Measurements from ENCODE around the gene ALAD. TPM values are rescaled to one million over a fixed set of nuclear protein-coding genes. Genes with fewer than 3 reads are reported as not detected.

Gene ALAD
- polyA plus RNA-seq, 1 experiment, result 11.8 TPM

DNA sequence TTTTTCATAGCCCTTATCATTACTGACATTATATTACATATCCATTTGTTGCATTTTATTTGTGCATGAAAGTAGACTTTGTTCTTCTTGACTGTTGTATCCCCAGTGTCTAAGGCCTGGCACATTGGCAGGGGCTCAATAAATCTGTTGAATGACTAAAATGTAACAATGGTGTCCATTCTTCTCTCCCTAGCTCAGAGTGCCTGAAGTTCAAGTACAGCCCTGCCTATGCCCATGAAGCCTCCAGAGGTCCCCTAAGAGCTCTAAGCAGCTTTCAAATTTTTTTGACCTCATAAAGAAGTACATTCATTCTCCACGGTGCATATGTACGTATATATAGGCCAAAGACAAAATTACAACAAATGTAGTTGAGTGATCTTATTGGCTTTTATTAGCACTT, 55.9 kb downstream of the ALAD start:
- Histone ChIP-seq H3K9me3 (ENCODE audit: control insufficient read depth, insufficient read depth, low read length) (no peaks in the 10 kb centered on the region), H3K4me3 (ENCODE audit: low read depth, low read length) (no peak overlapping the region), H3K27ac (ENCODE audit: low read depth, low read length) (no peak overlapping the region), H3K27me3 (ENCODE audit: control insufficient read depth, insufficient read depth, low read length) (peaks cover 23% of the 10 kb centered on the region)
- DNase-seq (ENCODE audit: low read depth, low spot score), result no peak
- POLR2A ChIA-PET, result no interaction called here
- TF ChIP-seq, protein P1, sequence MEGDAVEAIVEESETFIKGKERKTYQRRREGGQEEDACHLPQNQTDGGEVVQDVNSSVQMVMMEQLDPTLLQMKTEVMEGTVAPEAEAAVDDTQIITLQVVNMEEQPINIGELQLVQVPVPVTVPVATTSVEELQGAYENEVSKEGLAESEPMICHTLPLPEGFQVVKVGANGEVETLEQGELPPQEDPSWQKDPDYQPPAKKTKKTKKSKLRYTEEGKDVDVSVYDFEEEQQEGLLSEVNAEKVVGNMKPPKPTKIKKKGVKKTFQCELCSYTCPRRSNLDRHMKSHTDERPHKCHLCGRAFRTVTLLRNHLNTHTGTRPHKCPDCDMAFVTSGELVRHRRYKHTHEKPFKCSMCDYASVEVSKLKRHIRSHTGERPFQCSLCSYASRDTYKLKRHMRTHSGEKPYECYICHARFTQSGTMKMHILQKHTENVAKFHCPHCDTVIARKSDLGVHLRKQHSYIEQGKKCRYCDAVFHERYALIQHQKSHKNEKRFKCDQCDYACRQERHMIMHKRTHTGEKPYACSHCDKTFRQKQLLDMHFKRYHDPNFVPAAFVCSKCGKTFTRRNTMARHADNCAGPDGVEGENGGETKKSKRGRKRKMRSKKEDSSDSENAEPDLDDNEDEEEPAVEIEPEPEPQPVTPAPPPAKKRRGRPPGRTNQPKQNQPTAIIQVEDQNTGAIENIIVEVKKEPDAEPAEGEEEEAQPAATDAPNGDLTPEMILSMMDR (IDR thresholded peaks at IDR 0.05; ENCODE audit: low read depth, low read length), result no peak
- CTCF ChIA-PET, result interaction anchor here (0.6 to 1.6 kb wide), 2 partner anchors 37 to 70 kb away, joined by 3 to 7 read pairs; partner anchors contain the start of genes CDC26 and PRPF4

DNA sequence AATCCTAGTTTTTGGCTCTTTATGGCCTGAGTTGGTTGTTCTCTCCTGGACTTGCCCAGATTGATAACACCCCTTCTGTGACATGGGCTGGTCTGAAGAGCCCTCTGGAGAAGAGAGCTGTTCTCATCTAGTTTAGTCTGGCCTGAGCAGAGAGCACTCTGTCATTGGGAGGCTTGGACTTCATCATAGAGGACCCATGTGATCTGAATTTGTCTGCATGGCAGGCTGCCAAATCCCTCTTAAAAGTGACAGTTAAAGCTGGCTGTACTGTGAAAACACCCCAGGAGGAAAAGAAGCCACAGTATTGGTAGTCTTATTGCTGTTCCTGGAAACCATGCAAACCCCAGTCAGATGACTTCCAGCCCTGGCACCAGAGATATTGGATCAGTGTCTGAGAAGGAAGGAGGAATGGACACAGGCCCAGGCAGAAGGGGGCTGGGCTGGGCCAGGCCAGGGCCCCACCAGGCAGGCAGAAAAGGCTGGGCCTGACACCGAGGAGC, 57.3 kb downstream of the ALAD start:
- ChIA-PET CTCF (no interaction called here), POLR2A (no interaction called here)
- Histone ChIP-seq H3K27me3 (ENCODE audit: control insufficient read depth, insufficient read depth, low read length) (peaks cover 13% of the 10 kb centered on the region), H3K27ac (ENCODE audit: low read depth, low read length) (no peak overlapping the region), H3K4me3 (ENCODE audit: low read depth, low read length) (no peak overlapping the region), H3K9me3 (ENCODE audit: control insufficient read depth, insufficient read depth, low read length) (no peaks in the 10 kb centered on the region)
- TF ChIP-seq, protein P1 (IDR thresholded peaks at IDR 0.05; ENCODE audit: low read depth, low read length), result no peak
- no peak for DNase-seq (ENCODE audit: low read depth, low spot score)

DNA sequence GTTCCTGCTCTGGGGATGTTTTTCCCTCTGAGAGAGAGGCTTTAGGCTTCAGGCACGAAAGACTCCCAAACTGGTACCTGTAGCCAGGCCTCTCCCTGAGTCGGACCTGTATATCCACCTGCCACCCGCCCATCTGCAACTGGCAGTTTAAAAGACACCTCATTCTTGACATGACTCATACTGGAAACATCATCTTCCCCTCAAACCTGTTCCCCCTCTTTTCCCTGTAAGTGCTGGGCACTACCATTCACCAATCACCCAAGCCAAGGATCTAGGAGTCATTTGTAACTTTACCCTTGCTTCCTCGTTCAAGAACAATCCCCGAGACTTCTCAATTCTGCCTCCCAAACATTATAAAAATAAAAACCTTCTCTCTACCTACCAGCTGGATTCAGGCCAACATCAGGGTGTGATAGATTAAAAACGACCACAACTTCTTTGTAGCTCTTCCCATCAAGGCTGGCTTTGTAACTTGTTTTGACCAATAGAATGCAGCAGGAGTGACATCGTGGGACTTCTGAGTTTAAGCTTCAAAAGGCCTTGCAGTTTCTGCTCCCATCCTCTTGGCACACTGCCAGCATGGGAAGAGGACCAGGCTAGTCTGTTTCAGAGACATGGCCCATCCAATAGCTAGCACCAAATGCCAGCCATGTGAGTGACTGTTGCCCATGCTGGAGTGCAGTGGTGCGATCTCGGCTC, 59.2 kb downstream of the ALAD start:
- no peak for DNase-seq (ENCODE audit: low read depth, low spot score)
- ChIA-PET POLR2A (no interaction called here), CTCF (interaction anchor here (1.3 kb wide), 1 partner anchor 59 kb away, joined by 4 read pairs; the partner anchor contains the start of gene ALAD)
- TF ChIP-seq, protein P1 (IDR thresholded peaks at IDR 0.05; ENCODE audit: low read depth, low read length), result no peak
- Histone ChIP-seq H3K9me3 (ENCODE audit: control insufficient read depth, insufficient read depth, low read length) (no peaks in the 10 kb centered on the region), H3K27me3 (ENCODE audit: control insufficient read depth, insufficient read depth, low read length) (no peaks in the 10 kb centered on the region), H3K4me3 (ENCODE audit: low read depth, low read length) (no peak overlapping the region), H3K27ac (ENCODE audit: low read depth, low read length) (no peak overlapping the region)

DNA sequence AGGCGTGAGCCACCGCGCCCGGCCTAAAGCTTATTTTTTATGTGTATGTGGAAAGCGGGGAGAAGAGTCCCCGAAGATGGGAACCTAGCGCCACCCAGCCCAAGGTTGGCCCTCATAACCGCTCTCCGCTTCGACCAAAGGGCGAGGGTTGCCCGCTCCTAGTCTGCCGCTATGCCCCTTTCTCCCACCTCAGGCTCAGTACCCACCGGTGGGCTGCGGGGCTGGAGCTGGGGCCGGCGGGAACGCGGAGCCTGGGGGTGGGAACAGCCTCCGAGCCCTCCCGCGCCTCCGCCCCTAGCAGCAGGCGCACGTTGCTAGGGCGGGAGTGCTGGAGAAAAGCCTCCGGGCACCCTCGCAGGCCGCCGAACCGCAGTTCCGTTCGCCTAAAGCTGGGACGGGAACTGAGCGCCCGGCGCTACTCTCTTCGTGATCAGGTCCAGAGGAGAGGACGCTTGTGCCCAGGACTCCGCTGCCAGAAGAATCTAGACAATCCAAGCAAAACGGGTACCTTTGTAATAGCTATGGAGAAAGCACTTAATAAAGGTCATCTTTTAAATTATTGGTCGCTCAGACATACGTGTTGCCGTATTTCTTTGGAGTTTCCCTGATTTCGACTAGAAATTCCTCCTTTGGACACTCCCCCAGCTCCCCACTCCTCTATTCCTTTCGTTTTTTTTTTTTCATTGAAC, 60.9 kb downstream of the ALAD start, which contains the start of gene WDR31:
Gene WDR31 (minus strand): TSS at position 265 of the 689 bp plus-strand sequence. CDS start 8,253 bp downstream, outside the sequence.
- Histone ChIP-seq H3K9me3 (ENCODE audit: control insufficient read depth, insufficient read depth, low read length) (no peaks in the 10 kb centered on the region), H3K27me3 (ENCODE audit: control insufficient read depth, insufficient read depth, low read length) (no peaks in the 10 kb centered on the region), H3K27ac (ENCODE audit: low read depth, low read length) (peak within 1 kb of the TSS; percentile 34), H3K4me3 (ENCODE audit: low read depth, low read length) (peak within 1 kb of the TSS; percentile 89)
- CTCF ChIA-PET, result interaction anchor here (0.6 to 1.9 kb wide), 7 partner anchors 8 to 954 kb away, joined by 3 to 11 read pairs (median 6); partner anchors contain the start of genes ALAD and CDC26
- TF ChIP-seq, protein P1 (IDR thresholded peaks at IDR 0.05; ENCODE audit: low read depth, low read length), result no peak
- POLR2A ChIA-PET, result interaction anchor here (0.6 to 2.0 kb wide), 10 partner anchors 9 to 1871 kb away, joined by 3 to 13 read pairs (median 6); partner anchors contain the start of genes ALAD, BSPRY, C9orf43 and CDC26
- DNase-seq (ENCODE audit: low read depth, low spot score), result peak; percentile 74
